ENCODE measurements around the gene TCEANC2.
"Not testable (repeated sequence)": the region's sequence is repeated elsewhere in the genome, so short reads cannot be mapped to it uniquely, and the experiment has no call there.

The TCEANC2 gene

GRCh38 chr1:54052934-54053744 lies at the start of gene TCEANC2, which contains the start of gene TMEM59:
TCEANC2 (plus strand) TSS chr1:54053608; CDS start chr1:54054423, 815 bp downstream.
TMEM59 (minus strand) TSS chr1:54053204; CDS start chr1:54053188, 16 bp downstream.
- peak; percentile 91 for DNase-seq

- DNase-seq, result not testable (repeated sequence)
These were observed 49.5 kb upstream of the TCEANC2 start for GRCh38 chr1:54003750-54004480.

DNA sequence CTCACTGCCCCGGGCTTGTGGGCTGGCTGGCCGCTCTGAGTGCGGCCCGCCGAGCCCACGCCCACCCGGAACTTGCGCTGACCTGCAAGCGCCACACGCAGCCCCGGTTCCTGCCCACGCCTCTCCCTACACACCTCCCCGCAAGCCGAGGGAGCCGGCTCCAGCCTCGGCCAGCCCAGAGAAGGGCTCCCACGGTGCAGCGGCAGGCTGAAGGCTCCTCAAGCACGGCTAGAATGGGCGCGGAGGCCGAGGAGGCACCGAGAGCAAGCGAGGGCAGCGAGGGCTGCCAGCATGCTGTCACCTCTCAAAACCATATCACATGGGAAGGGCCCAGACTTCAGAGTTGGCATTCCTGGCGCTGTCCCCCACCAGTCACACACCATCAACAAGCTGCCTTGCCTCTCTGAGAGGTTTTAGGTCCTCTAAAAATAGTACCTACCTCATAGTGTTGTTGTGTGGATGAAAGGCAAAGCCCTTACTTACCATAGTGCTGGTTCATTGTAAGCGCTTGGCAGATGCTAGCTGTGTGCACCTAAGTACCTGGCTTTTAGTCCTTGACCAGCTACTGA lies 48.8 kb upstream of the TCEANC2 start:
- DNase-seq, result no peak

DNA sequence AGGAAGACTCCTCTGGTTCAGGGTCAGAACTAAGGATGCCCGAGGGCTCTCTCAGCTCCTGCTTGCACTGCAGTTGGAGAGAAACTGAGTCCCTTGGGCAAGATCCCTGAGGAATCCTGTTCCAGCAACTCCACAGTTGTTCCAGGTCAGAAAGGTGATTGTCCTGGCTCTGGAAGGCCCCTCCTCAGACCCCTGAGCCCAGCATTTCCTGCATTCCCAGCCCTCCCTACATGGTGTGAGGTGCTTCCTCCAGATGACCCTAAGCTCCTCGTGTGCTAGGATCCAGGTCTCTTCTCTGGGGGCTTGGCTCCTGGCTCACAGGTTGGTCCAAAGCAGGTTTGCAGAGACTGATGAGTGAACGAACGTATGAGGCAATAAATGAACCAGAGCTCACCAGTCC lies 46.9 kb upstream of the TCEANC2 start:
- DNase-seq, result no peak

GRCh38 chr1:54007613-54008012 lies 45.8 kb upstream of the TCEANC2 start:
- no peak for DNase-seq

- DNase-seq, result no peak
These were observed 44.5 kb upstream of the TCEANC2 start for GRCh38 chr1:54008876-54009275.

GRCh38 chr1:54009406-54009805 lies 44.0 kb upstream of the TCEANC2 start:
- no peak for DNase-seq

GRCh38 chr1:54010415-54011117 lies 42.8 kb upstream of the TCEANC2 start:
- no peak for DNase-seq

- DNase-seq, result no peak
These were observed 41.9 kb upstream of the TCEANC2 start for GRCh38 chr1:54011316-54012007.

GRCh38 chr1:54012008-54012325 lies 41.4 kb upstream of the TCEANC2 start:
- DNase-seq, result no peak

DNA sequence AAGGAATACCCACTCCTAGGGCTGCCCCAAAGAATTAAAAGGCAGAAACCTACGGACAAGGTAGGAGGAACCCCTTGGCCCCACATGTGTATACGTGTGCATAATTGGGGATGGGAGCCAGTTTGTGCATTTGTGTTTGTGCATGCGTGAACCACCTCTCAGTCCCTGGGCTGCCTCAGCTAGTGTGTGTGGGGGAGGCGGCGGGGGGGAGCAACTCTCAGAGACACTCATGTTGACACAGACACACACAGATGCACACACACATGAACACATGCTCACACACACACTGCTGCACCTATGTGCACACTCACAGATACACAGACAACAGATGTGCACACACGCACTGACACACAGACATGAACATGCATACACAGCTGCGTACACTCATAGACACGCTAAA lies 40.5 kb upstream of the TCEANC2 start:
- DNase-seq, result no peak

DNA sequence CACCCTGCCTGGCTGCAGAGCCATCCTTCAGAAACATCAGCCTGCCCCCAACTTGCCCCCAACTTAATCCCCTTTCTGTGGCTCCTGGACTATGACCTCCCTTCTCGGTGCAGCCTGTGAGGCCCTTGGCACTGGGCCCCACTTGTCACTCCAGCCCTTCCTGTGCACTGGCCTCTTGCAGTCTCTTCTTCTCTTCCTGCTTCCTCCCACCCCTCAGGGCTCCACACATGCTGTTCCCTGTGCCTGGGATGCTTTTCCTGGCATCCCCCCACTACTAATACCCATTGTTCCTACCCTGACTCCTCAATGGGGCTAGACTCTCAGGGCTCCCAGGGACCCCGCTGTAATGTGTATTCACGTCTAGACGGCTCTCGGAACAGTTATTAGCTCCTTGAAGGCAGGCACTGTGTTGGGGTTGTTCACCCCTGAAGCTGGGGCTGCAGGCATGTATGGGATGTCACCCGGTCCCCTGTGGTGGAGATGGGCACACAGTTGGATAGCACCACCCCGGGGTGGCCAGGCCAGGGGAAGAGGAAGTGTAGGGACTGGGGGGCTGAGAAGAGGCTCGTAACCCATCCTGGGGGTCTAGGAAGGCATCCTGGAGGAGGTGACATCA lies 39.9 kb upstream of the TCEANC2 start:
- DNase-seq, result no peak

DNA sequence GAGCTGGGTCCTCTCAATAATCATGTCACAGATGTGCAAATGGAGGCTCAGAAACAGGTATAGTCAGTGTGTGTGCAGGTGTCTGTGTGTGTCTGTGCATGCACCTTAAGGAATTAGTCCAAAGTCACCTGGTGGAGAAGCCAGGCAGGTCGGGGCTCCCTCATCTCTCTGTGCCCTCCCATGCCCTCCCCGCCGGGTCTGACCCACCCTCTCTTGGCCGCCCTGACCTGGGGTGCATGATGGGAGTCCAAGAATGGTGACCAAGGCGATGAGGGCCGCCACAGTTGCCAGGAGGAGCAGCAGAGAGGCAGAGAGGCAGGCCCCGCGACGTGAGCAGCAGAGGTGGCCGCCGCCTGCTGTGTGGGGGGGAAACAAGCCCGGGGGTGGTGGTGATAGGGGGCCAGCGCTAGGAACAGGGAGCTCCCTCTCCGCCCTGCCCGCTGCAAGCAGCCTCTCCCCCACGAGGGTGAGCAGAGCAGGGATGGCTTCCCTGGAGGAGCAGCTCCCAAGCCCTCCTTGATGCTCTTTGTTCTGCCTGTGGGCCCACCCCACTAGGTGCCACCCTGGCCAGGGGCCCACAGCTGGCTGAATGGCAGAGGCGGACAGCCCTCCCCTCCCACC lies 39.3 kb upstream of the TCEANC2 start:
- no peak for DNase-seq

DNA sequence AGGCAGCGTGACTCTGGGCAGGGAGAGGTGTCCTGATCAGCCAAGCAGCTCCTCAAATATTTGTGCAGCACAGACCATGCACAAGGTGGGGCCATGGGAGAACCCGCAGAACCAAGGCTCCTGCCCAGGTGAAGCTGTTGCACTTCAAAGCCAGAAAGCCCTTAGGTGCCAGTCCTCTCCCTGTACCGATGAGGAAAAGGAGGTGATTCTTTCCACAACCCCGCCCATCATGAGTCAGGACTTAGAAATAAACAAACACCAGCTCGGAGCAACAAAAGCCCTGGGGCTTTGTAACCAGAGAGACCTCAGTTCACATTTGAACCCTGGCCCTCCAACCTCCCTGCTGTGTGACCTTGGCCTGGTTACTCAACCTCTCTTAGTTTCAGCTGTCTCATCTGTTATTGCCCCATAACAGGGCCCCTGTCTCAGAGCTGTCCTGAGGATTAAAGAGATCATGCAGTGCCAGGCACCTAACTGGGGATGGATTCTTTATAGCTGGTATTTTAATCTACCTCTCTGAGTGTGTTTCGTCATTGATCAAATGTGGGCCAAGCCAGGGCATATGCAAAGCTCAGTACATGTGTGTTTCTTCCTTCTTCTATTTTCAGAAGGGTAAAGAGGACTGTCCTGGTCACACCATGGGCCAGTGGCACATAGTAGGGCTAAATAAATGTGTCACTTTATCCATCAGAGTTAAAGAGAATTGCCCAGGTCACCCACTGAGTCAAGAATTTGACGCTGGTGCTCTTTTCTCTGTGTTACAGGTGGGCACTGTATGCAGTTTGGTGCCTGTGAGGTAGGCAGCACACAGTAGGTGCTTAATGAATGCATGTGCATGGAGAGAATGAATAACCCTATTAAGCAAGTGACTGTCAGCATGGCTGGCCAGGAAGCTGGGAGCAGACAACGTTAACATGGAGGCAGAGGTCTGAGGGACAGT lies 36.8 kb upstream of the TCEANC2 start:
- no peak for DNase-seq

- no peak for DNase-seq
These were observed 35.4 kb upstream of the TCEANC2 start, which contains the start of gene LDLRAD1 for GRCh38 chr1:54017979-54018378. LDLRAD1 (minus strand) TSS chr1:54018186; CDS start chr1:54018112, 74 bp downstream.

- no peak for DNase-seq
These were observed 34.8 kb upstream of the TCEANC2 start for GRCh38 chr1:54018635-54019034.

DNA sequence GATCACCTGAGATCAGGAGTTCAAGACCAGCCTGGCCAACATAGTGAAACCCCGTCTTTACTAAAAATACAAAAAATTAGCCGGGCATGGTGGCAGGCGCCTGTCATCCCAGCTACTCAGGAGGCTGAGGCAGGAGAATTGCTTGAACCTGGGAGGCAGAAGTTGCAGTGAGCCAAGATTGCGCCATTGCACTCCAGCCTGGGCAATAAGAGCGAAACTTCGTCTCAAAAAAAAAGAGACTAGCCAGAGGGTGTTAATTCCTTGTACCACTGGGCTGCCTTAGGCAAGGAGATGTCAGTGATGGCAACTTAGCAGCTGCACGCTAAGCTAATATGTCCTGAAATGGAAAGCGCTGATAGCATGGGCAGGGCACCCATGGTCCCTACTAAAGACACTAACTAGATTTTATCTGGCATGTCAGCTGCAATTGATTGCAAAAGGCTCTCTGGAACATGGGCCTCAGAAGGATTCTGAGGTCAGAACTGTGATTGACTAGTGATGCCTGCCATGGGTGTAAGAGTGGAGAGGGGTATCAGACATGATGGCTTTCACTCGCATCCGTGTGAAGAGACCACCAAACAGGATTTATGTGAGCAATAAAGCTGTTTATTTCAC lies 33.7 kb upstream of the TCEANC2 start:
- not testable (repeated sequence) for DNase-seq

GRCh38 chr1:54024358-54024757 lies 29.1 kb upstream of the TCEANC2 start:
- DNase-seq, result no peak

DNA sequence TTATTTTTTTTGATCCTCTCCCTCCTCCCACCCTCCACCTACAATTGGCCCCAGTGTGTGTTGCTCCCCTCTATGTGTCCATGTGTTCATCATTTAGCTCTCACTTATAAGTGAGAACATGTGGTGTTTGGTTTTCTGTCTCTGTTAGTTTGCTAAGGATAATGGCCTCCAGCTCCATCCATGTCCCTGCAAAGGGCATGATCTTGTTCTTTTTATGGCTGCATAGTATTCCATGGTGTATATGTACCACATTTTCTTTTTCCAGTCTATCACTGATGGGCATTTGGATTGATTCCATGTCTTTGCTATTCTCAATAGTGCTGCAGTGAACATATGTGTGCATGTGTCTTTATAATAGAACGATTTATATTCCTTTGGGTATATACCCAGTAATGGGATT lies 28.6 kb upstream of the TCEANC2 start:
- not testable (repeated sequence) for DNase-seq

DNA sequence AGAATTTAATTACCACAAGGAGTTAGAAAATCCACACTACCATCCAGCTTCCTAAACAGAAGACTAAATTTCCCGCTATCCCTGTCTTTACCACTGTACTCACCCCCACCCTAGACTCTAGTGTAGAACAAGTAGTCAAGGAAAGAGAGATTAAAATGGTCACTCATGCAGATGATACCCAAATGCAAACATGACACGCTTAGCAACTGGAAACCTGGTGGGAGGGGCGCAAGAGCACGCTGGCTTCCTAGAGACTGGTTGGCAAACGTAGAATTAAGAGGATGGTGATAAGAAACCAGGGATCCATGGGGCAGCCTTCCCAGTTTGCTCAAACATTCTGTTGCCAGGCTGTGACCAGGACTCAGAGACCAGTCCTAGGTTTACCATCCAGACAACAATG lies 25.6 kb upstream of the TCEANC2 start:
- no peak for DNase-seq
